Stimulated activated CD8-positive, alpha-beta memory T cell treated with anti-CD3 and anti-CD28 coated beads, Interleukin-15, amount 100 ng/mL, for 1 hour (primary cell): ENCODE measurements around the gene LAMP1.
"Not testable (repeated sequence)": the region's sequence is repeated elsewhere in the genome, so short reads cannot be mapped to it uniquely, and the experiment has no call there.

Experiments
- DNase-seq: peaks from one replicate; pipeline ENCODE4 v3.0.0-alpha.2; 2020; ENCODE audit warnings: low read depth

LAMP1 gene

GRCh38 chr13:113356596-113356995, 59.6 kb downstream of the LAMP1 start:
- no peak for DNase-seq

- DNase-seq, result no peak
Observed at GRCh38 chr13:113357529-113357928, 60.5 kb downstream of the LAMP1 start.

GRCh38 chr13:113358653-113359190, 61.7 kb downstream of the LAMP1 start:
- DNase-seq, result no peak

- DNase-seq, result no peak
Observed at GRCh38 chr13:113359571-113359970, 62.5 kb downstream of the LAMP1 start.

- DNase-seq, result no peak
Observed at GRCh38 chr13:113360446-113360845, 63.4 kb downstream of the LAMP1 start.

- no peak for DNase-seq
Observed at GRCh38 chr13:113361406-113361805, 64.4 kb downstream of the LAMP1 start.

- DNase-seq, result no peak
Observed at GRCh38 chr13:113364311-113364889, 67.4 kb downstream of the LAMP1 start.

GRCh38 chr13:113364901-113365582, 68.0 kb downstream of the LAMP1 start:
- DNase-seq, result no peak

GRCh38 chr13:113365583-113365970, 68.5 kb downstream of the LAMP1 start:
- no peak for DNase-seq

GRCh38 chr13:113365971-113366588, 69.0 kb downstream of the LAMP1 start:
- DNase-seq, result no peak

- DNase-seq, result no peak
Observed at GRCh38 chr13:113367020-113367560, 70.1 kb downstream of the LAMP1 start.

- DNase-seq, result no peak
Observed at GRCh38 chr13:113367771-113368170, 70.7 kb downstream of the LAMP1 start.

GRCh38 chr13:113368353-113368752, 71.3 kb downstream of the LAMP1 start:
- not testable (repeated sequence) for DNase-seq

GRCh38 chr13:113369189-113369588, 72.2 kb downstream of the LAMP1 start:
- DNase-seq, result no peak

- DNase-seq, result no peak
Observed at GRCh38 chr13:113369881-113370280, 72.8 kb downstream of the LAMP1 start.

- no peak for DNase-seq
Observed at GRCh38 chr13:113371061-113371460, 74.0 kb downstream of the LAMP1 start.

- not testable (repeated sequence) for DNase-seq
Observed at GRCh38 chr13:113371701-113372100, 74.7 kb downstream of the LAMP1 start.
